ENCODE measurements around the gene ZBTB11. TPM values are rescaled to one million over a fixed set of nuclear protein-coding genes. Genes with fewer than 3 reads are reported as not detected.

ZBTB11 gene
- total RNA-seq, 2 donors from 2014 or later, result 16.8 to 20.9 TPM

GRCh38 chr3:101724329-101725193 lies 47.6 kb upstream of the ZBTB11 start, which contains the start of gene CEP97:
Gene CEP97 (plus strand): TSS chr3:101724614. CDS start chr3:101724677, 63 bp downstream.
- peaks cover 8% of the 10 kb centered on the region for H3K4me1 ChIP-seq (ENCODE audit: control insufficient read depth, insufficient read depth, low read length)
- no peaks in the 10 kb centered on the region for H3K9me3 ChIP-seq (ENCODE audit: control insufficient read depth, low read length)
- no peaks in the 10 kb centered on the region for H3K27me3 ChIP-seq (ENCODE audit: control insufficient read depth, insufficient read depth, low read length, poor library complexity, severe bottlenecking)
- peak within 1 kb of the TSS; percentile 50 for H3K9ac ChIP-seq (ENCODE audit: extremely low read depth, low read length, poor library complexity, severe bottlenecking)
- Mint-ChIP-seq H3K36me3 (ENCODE audit: low read depth) (peaks cover 11% of the 10 kb centered on the region), H3K4me1 (peaks cover 13% of the 10 kb centered on the region), H3K9me3 (no peaks in the 10 kb centered on the region), H3K27me3 (ENCODE audit: insufficient read depth) (no peaks in the 10 kb centered on the region), H3K27ac (peak within 1 kb of the TSS; percentile 95), H3K4me3 (peak within 1 kb of the TSS; percentile 90)
- no peak within 1 kb of the TSS for H3K27ac ChIP-seq (ENCODE audit: low read depth, low read length)
- peak within 1 kb of the TSS; percentile 93 for H3K4me3 ChIP-seq (ENCODE audit: low read length)
- 0% methylated on average over 26 to 49 of the region's 49 CpGs for WGBS, 2 experiments (ENCODE audit: insufficient coverage in 1 of 2, insufficient read length in 1 of 2)
- DNase-seq, result peak; percentile 96
- no peak for TF ChIP-seq CTCF (conservative IDR thresholded peaks at IDR 0.05)
- peaks cover 21% of the 10 kb centered on the region for H3K36me3 ChIP-seq (ENCODE audit: control insufficient read depth, insufficient read depth, low read length)

- DNase-seq, result no peak
- no peak overlapping the region for H3K4me3 Mint-ChIP-seq
- Histone ChIP-seq H3K9ac (ENCODE audit: extremely low read depth, low read length, poor library complexity, severe bottlenecking) (no peak overlapping the region), H3K4me1 (ENCODE audit: control insufficient read depth, insufficient read depth, low read length) (peaks cover 8% of the 10 kb centered on the region), H3K36me3 (ENCODE audit: control insufficient read depth, insufficient read depth, low read length) (peaks cover 11% of the 10 kb centered on the region), H3K27ac (ENCODE audit: low read depth, low read length) (no peak overlapping the region), H3K9me3 (ENCODE audit: control insufficient read depth, low read length) (no peaks in the 10 kb centered on the region), H3K4me3 (ENCODE audit: low read length) (no peak overlapping the region), H3K27me3 (ENCODE audit: control insufficient read depth, insufficient read depth, low read length, poor library complexity, severe bottlenecking) (no peaks in the 10 kb centered on the region)
- no peaks in the 10 kb centered on the region for H3K9me3 Mint-ChIP-seq
- no peaks in the 10 kb centered on the region for H3K27me3 Mint-ChIP-seq (ENCODE audit: insufficient read depth)
- no peak overlapping the region for H3K27ac Mint-ChIP-seq
- WGBS, 2 experiments (ENCODE audit: insufficient coverage in 1 of 2, insufficient read length in 1 of 2), result 92 to 97% methylated on average over 7 of the region's 7 CpGs
- TF ChIP-seq CTCF (conservative IDR thresholded peaks at IDR 0.05), result no peak
- H3K4me1 Mint-ChIP-seq, result peaks cover 13% of the 10 kb centered on the region
- H3K36me3 Mint-ChIP-seq (ENCODE audit: low read depth), result peaks cover 3% of the 10 kb centered on the region
These were observed 45.7 kb upstream of the ZBTB11 start for GRCh38 chr3:101722394-101723173.

GRCh38 chr3:101720851-101721840 lies 44.2 kb upstream of the ZBTB11 start:
- Mint-ChIP-seq H3K9me3 (no peaks in the 10 kb centered on the region), H3K27me3 (ENCODE audit: insufficient read depth) (no peaks in the 10 kb centered on the region), H3K4me3 (no peak overlapping the region), H3K4me1 (peaks cover 13% of the 10 kb centered on the region), H3K27ac (no peak overlapping the region), H3K36me3 (ENCODE audit: low read depth) (no peaks in the 10 kb centered on the region)
- WGBS, 2 experiments (ENCODE audit: insufficient coverage in 1 of 2, insufficient read length in 1 of 2), result 87 to 91% methylated on average over 8 to 10 of the region's 10 CpGs
- no peak for DNase-seq
- H3K36me3 ChIP-seq (ENCODE audit: control insufficient read depth, insufficient read depth, low read length), result no peaks in the 10 kb centered on the region
- no peak for TF ChIP-seq CTCF (conservative IDR thresholded peaks at IDR 0.05)
- no peak overlapping the region for H3K4me3 ChIP-seq (ENCODE audit: low read length)
- H3K27me3 ChIP-seq (ENCODE audit: control insufficient read depth, insufficient read depth, low read length, poor library complexity, severe bottlenecking), result no peaks in the 10 kb centered on the region
- no peak overlapping the region for H3K9ac ChIP-seq (ENCODE audit: extremely low read depth, low read length, poor library complexity, severe bottlenecking)
- H3K9me3 ChIP-seq (ENCODE audit: control insufficient read depth, low read length), result no peaks in the 10 kb centered on the region
- H3K27ac ChIP-seq (ENCODE audit: low read depth, low read length), result no peak overlapping the region
- H3K4me1 ChIP-seq (ENCODE audit: control insufficient read depth, insufficient read depth, low read length), result peaks cover 8% of the 10 kb centered on the region

All from endodermal cell (in vitro differentiated cells).